HL-60 (cell line): ENCODE results near the gene SLCO4C1.
A peak's percentile ranks its signal among the peaks of the same experiment; 100 is the strongest.

Source experiments
- DNase-seq, 2 experiments: peaks; one replicate each; pipeline ENCODE4 v3.0.0-alpha.2; 2010 to 2020; ENCODE audit warnings: low read depth in 1 of 2, low spot score in 1 of 2
- H3K27ac ChIP-seq: fragments of 250-450 bp; sonication (Bioruptor Pico); replicated peaks from 2 replicates; pipeline ENCODE4 v1.5.1; 2020; ENCODE audit warnings: mild to moderate bottlenecking, moderate library complexity
- H3K27me3 ChIP-seq: fragments of 250-450 bp; sonication (Bioruptor Pico); 2 replicates; pipeline ENCODE4 v1.5.1; 2021; ENCODE audit warnings: mild to moderate bottlenecking, moderate library complexity; ENCODE audit not compliant: insufficient read depth, poor library complexity, severe bottlenecking
- H3K4me3 ChIP-seq: replicated peaks from 2 replicates; pipeline ENCODE4 v1.5.1; 2011; ENCODE audit warnings: mild to moderate bottlenecking, control low read depth, low read length; ENCODE audit not compliant: insufficient read depth
- CTCF ChIP-seq: IDR thresholded peaks from one replicate; pipeline ENCODE4 v1.5.1; 2011; ENCODE audit warnings: low read length, control low read depth, inconsistent platforms; ENCODE audit not compliant: insufficient read depth
- GABPA ChIP-seq: IDR thresholded peaks from 2 replicates; pipeline ENCODE4 v1.6.1; 2012; ENCODE audit warnings: low read depth
- POLR2AphosphoS5 ChIP-seq: IDR thresholded peaks from 2 replicates; pipeline ENCODE4 v1.6.1; 2012; ENCODE audit warnings: low read depth
- SPI1 ChIP-seq: IDR thresholded peaks from 2 replicates; pipeline ENCODE4 v1.6.1; 2012; ENCODE audit warnings: low read depth, mild to moderate bottlenecking, borderline replicate concordance
- TF ChIP-seq, protein P1 (sequence below): IDR thresholded peaks from 2 replicates; pipeline ENCODE4 v1.6.1; 2012; ENCODE audit warnings: low read depth; ENCODE audit not compliant: insufficient replicate concordance

Gene SLCO4C1

DNA sequence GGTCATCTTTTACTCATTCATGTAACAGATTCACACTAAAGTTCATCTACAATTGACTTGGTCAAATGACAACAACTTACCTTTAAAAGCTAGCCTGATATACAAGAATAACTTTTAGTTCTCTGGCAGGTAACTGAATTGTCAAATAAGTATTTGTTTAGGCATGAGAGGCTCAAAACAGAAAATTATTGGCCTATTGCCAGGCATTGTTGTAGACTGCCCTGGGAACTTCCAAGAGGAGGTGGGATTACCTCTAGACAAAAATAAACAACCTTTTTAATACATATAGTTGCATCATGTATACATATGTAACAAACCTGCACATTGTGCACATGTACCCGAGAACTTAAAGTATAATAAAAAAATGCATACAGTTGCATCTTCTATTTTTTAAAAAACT is 18.2 kb upstream of the SLCO4C1 start:
- Histone ChIP-seq H3K27me3 (no peaks in the 10 kb centered on the region), H3K4me3 (no peak overlapping the region), H3K27ac (peak overlapping the region; percentile 49)
- no peak for DNase-seq
- no peak for TF ChIP-seq GABPA
- TF ChIP-seq SPI1 = no peak
- TF ChIP-seq CTCF = no peak
- no peak for TF ChIP-seq POLR2AphosphoS5
- TF ChIP-seq, protein P1, sequence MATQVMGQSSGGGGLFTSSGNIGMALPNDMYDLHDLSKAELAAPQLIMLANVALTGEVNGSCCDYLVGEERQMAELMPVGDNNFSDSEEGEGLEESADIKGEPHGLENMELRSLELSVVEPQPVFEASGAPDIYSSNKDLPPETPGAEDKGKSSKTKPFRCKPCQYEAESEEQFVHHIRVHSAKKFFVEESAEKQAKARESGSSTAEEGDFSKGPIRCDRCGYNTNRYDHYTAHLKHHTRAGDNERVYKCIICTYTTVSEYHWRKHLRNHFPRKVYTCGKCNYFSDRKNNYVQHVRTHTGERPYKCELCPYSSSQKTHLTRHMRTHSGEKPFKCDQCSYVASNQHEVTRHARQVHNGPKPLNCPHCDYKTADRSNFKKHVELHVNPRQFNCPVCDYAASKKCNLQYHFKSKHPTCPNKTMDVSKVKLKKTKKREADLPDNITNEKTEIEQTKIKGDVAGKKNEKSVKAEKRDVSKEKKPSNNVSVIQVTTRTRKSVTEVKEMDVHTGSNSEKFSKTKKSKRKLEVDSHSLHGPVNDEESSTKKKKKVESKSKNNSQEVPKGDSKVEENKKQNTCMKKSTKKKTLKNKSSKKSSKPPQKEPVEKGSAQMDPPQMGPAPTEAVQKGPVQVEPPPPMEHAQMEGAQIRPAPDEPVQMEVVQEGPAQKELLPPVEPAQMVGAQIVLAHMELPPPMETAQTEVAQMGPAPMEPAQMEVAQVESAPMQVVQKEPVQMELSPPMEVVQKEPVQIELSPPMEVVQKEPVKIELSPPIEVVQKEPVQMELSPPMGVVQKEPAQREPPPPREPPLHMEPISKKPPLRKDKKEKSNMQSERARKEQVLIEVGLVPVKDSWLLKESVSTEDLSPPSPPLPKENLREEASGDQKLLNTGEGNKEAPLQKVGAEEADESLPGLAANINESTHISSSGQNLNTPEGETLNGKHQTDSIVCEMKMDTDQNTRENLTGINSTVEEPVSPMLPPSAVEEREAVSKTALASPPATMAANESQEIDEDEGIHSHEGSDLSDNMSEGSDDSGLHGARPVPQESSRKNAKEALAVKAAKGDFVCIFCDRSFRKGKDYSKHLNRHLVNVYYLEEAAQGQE = no peak

DNA sequence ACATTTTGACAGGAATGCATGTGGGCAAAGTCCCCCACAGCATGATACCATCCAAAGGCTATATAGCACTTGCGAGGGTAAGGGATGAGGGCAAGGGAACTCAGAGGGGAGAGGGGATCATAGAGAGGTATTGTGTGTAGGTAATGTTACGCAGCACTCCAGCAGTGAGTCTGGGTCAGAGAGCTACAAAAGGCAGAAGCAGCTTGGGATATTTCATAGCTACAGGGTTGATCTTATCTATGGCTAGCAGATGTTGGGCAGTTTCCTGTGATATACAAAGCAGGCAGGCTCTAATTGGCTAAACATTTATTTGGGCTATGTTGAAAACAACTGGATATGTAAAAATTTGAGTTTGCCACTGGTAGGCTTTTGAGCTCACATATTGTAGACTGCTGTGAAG is 17.8 kb upstream of the SLCO4C1 start:
- Histone ChIP-seq H3K4me3 (no peak overlapping the region), H3K27ac (peak overlapping the region; percentile 49; the same call in 1 of the 2 replicates), H3K27me3 (no peaks in the 10 kb centered on the region)
- peak in 1 of 2 experiments; percentile 53 for DNase-seq
- TF ChIP-seq GABPA (no peak), POLR2AphosphoS5 (no peak), CTCF (no peak), SPI1 (no peak)
- TF ChIP-seq, protein P1 = no peak

GRCh38 chr5:102312586-102313370 is 16.7 kb upstream of the SLCO4C1 start:
- Histone ChIP-seq H3K4me3 (no peak overlapping the region), H3K27ac (no peak overlapping the region), H3K27me3 (no peaks in the 10 kb centered on the region)
- TF ChIP-seq POLR2AphosphoS5 (no peak), SPI1 (no peak), CTCF (no peak), GABPA (no peak)
- TF ChIP-seq, protein P1 = no peak
- peak; percentile 11 to 26 for DNase-seq
